ENCODE data around the gene GCNT1.

GRCh38 chr9:76474419-76474818 is 15.4 kb downstream of the GCNT1 start:
- no peak for TF ChIP-seq CTCF (IDR thresholded peaks at IDR 0.05; ENCODE audit: low read depth, low read length, poor library complexity, severe bottlenecking)
- TF ChIP-seq EZH2phosphoT487 (IDR thresholded peaks at IDR 0.05; ENCODE audit: borderline replicate concordance, low read length) = no peak

Measured in DOHH2 (cell line).